OCI-LY7 (cell line): ENCODE results near the gene ZNRD2. TPM values are rescaled to one million over a fixed set of nuclear protein-coding genes. Genes with fewer than 3 reads are reported as not detected.

Source experiments
- BruUV-seq: library from RNA; stranded (reverse); fragments of 400-500 nt; replicated peaks from 2 replicates; lab custom pipeline; 2021; lab: Mats Ljungman, UMichigan
- CTCF ChIA-PET: fragments of 300-600 bp; sonication (Branson Sonifier 250); formaldehyde crosslinking; loops from one replicate; lab custom pipeline; 2022; ENCODE audit warnings: antibody characterized with exemption; ENCODE audit not compliant: unreplicated experiment; lab: Charles Lee
- POLR2A ChIA-PET: fragments of 300-600 bp; sonication (Branson Sonifier 250); formaldehyde crosslinking; loops from one replicate; lab custom pipeline; 2022; ENCODE audit warnings: antibody characterized with exemption; lab: Charles Lee
- DNase-seq: peaks from one replicate; pipeline ENCODE4 v3.0.0-alpha.2; 2015; ENCODE audit warnings: low spot score
- H2AFZ ChIP-seq: fragments of 200-600 bp; sonication (generic), shearing (Covaris generic); 2 replicates; pipeline ENCODE4 v1.6.1; 2014; ENCODE audit warnings: mild to moderate bottlenecking, antibody characterized with exemption, low read length, moderate library complexity
- H3K27ac ChIP-seq: fragments of 200-600 bp; sonication (generic); 2 replicates; pipeline ENCODE4 v1.5.1; 2014; ENCODE audit warnings: mixed run types, low read depth, mild to moderate bottlenecking, moderate library complexity, low read length, inconsistent platforms; ENCODE audit not compliant: poor library complexity, severe bottlenecking
- H3K36me3 ChIP-seq: fragments of 200-600 bp; sonication (generic); 2 replicates; pipeline ENCODE4 v1.6.1; 2014; ENCODE audit warnings: mild to moderate bottlenecking, antibody characterized with exemption, low read length, moderate library complexity, mixed read lengths; ENCODE audit not compliant: insufficient read depth
- H3K4me1 ChIP-seq: fragments of 200-600 bp; sonication (generic); 2 replicates; pipeline ENCODE4 v1.5.1; 2014; ENCODE audit warnings: mild to moderate bottlenecking, low read length; ENCODE audit not compliant: insufficient read depth, poor library complexity, severe bottlenecking
- H3K4me2 ChIP-seq: fragments of 200-600 bp; sonication (generic); 2 replicates; pipeline ENCODE4 v1.6.1; 2014; ENCODE audit warnings: mild to moderate bottlenecking, low read length
- H3K4me3 ChIP-seq: fragments of 200-600 bp; sonication (generic); 2 replicates; pipeline ENCODE4 v1.5.1; 2014; ENCODE audit warnings: mild to moderate bottlenecking, low read depth, low read length; ENCODE audit not compliant: poor library complexity, severe bottlenecking
- H3K79me2 ChIP-seq: fragments of 200-600 bp; sonication (generic); 2 replicates; pipeline ENCODE4 v1.6.1; 2016; ENCODE audit warnings: low read depth, mild to moderate bottlenecking, low read length, moderate library complexity, mixed read lengths; ENCODE audit not compliant: insufficient read depth
- H3K9me2 ChIP-seq: fragments of 200-600 bp; sonication (generic); 2 replicates; pipeline ENCODE4 v1.6.1; 2016; ENCODE audit warnings: mild to moderate bottlenecking, low read length, mixed read lengths; ENCODE audit not compliant: insufficient read depth
- H3K9me3 ChIP-seq: fragments of 200-600 bp; sonication (generic); 2 replicates; pipeline ENCODE4 v1.6.1; 2014; ENCODE audit warnings: mild to moderate bottlenecking, mixed run types, low read length, mixed read lengths
- H4K20me1 ChIP-seq: fragments of 200-600 bp; sonication (generic); 2 replicates; pipeline ENCODE4 v1.6.1; 2014; ENCODE audit warnings: mild to moderate bottlenecking, antibody characterized with exemption, low read length, moderate library complexity, mixed read lengths; ENCODE audit not compliant: insufficient read depth
- EZH2phosphoT487 ChIP-seq: fragments of 200-600 bp; sonication (generic); IDR thresholded peaks from 2 replicates; pipeline ENCODE4 v1.6.1; 2018; ENCODE audit warnings: low read depth, borderline replicate concordance, mild to moderate bottlenecking, mixed run types, antibody characterized with exemption, low read length, moderate library complexity, mixed read lengths
- intact Hi-C: fragments of 100-400 bp; cut with micrococcal nuclease; formaldehyde crosslinking; loops from one replicate; pipeline ENCODE4 v1.10.0; 2022; ENCODE audit not compliant: unreplicated experiment
- total RNA-seq, 2 experiments: library from RNA; depleted of rRNA in 1 of 2; stranded (reverse); fragments of >200 nt in 1 of 2; shearing (Covaris generic) in 1 of 2; gene quantifications; 2 replicates each; pipeline ENCODE4 v1.2.3, GENCODE V29; 2014 to 2022
- TF ChIP-seq, protein P1 (sequence below): fragments of 200-600 bp; sonication (generic); conservative IDR thresholded peaks from 2 replicates; pipeline ENCODE4 v1.5.1; 2014; ENCODE audit warnings: mild to moderate bottlenecking, antibody characterized with exemption, low read length, moderate library complexity, mixed read lengths

The ZNRD2 gene
- total RNA-seq, 2 experiments from 2014 or later, result 43.4 to 60.4 TPM

GRCh38 chr11:65577756-65578109, 7.5 kb downstream of the ZNRD2 start:
- no peaks in the 10 kb centered on the region for H4K20me1 ChIP-seq
- H3K27ac ChIP-seq, result peak overlapping the region; percentile 54
- H3K9me3 ChIP-seq, result no peaks in the 10 kb centered on the region
- peaks cover 43% of the 10 kb centered on the region for H3K4me1 ChIP-seq
- intact Hi-C loops, result loop anchor here (10.0 kb wide), 1 partner anchor 723 kb away; no protein-coding TSS in a partner anchor
- TF ChIP-seq, protein P1, sequence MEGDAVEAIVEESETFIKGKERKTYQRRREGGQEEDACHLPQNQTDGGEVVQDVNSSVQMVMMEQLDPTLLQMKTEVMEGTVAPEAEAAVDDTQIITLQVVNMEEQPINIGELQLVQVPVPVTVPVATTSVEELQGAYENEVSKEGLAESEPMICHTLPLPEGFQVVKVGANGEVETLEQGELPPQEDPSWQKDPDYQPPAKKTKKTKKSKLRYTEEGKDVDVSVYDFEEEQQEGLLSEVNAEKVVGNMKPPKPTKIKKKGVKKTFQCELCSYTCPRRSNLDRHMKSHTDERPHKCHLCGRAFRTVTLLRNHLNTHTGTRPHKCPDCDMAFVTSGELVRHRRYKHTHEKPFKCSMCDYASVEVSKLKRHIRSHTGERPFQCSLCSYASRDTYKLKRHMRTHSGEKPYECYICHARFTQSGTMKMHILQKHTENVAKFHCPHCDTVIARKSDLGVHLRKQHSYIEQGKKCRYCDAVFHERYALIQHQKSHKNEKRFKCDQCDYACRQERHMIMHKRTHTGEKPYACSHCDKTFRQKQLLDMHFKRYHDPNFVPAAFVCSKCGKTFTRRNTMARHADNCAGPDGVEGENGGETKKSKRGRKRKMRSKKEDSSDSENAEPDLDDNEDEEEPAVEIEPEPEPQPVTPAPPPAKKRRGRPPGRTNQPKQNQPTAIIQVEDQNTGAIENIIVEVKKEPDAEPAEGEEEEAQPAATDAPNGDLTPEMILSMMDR, result no peak
- no peak for TF ChIP-seq EZH2phosphoT487
- CTCF ChIA-PET, result interaction anchor here (1.1 to 2.1 kb wide), 2 partner anchors 10 to 16 kb away, joined by 4 to 11 read pairs; no protein-coding TSS in a partner anchor
- POLR2A ChIA-PET, result interaction anchor here (0.5 to 2.7 kb wide), 3 partner anchors 10 to 37 kb away, joined by 3 to 17 read pairs (median 4); partner anchors contain the start of gene PCNX3
- BruUV-seq, result no TSS peak
- no peaks in the 10 kb centered on the region for H3K9me2 ChIP-seq
- peaks cover 9% of the 10 kb centered on the region; the same call in 1 of the 2 replicates for H3K79me2 ChIP-seq
- H3K36me3 ChIP-seq, result peaks cover 29% of the 10 kb centered on the region
- H3K4me2 ChIP-seq, result peak overlapping the region; percentile 94
- H2AFZ ChIP-seq, result no peak overlapping the region
- no peak for DNase-seq
- H3K4me3 ChIP-seq, result peak overlapping the region; percentile 94

DNA sequence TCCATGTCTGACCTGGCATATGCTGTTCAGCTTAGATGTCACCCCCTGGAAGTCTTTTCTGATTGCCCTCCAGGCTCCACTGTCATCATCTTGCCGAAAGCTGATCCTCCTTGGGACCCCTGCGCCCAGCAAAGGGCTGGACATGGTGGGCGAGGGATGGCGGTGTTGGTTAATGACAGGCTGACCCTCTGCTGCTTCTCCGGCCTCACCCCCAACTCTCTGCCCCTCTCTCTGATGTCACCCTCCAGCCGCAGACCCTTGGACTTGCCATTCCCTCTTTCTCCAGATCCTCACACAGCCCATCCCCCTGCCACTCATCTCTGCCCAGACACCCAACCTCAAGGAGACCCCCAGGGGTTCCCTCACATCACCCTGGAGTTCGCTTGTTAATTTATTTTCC, 7.9 kb downstream of the ZNRD2 start:
- H4K20me1 ChIP-seq, result no peaks in the 10 kb centered on the region
- BruUV-seq, result no TSS peak
- H3K36me3 ChIP-seq, result peaks cover 28% of the 10 kb centered on the region
- H3K4me3 ChIP-seq, result no peak overlapping the region
- H3K9me2 ChIP-seq, result no peaks in the 10 kb centered on the region
- CTCF ChIA-PET, result interaction anchor here (1.1 to 2.1 kb wide), 2 partner anchors 9 to 16 kb away, joined by 4 to 11 read pairs; no protein-coding TSS in a partner anchor
- H3K79me2 ChIP-seq, result peaks cover 9% of the 10 kb centered on the region; the same call in 1 of the 2 replicates
- H3K27ac ChIP-seq, result peak overlapping the region; percentile 54
- POLR2A ChIA-PET, result interaction anchor here (0.5 to 2.7 kb wide), 2 partner anchors 10 to 14 kb away, joined by 3 to 17 read pairs; no protein-coding TSS in a partner anchor
- H2AFZ ChIP-seq, result no peak overlapping the region
- peaks cover 41% of the 10 kb centered on the region for H3K4me1 ChIP-seq
- DNase-seq, result no peak
- no peaks in the 10 kb centered on the region for H3K9me3 ChIP-seq
- intact Hi-C loops, result loop anchor here (10.0 kb wide), 1 partner anchor 723 kb away; no protein-coding TSS in a partner anchor
- TF ChIP-seq, protein P1, result no peak
- H3K4me2 ChIP-seq, result peak overlapping the region; percentile 94; the same call in 1 of the 2 replicates

GRCh38 chr11:65578667-65579066, 8.4 kb downstream of the ZNRD2 start:
- peaks cover 35% of the 10 kb centered on the region for H3K4me1 ChIP-seq
- no peaks in the 10 kb centered on the region for H3K9me2 ChIP-seq
- H4K20me1 ChIP-seq, result no peaks in the 10 kb centered on the region
- ChIA-PET POLR2A (interaction anchor here (1.3 kb wide), 1 partner anchor 9 kb away, joined by 7 read pairs; no protein-coding TSS in a partner anchor), CTCF (no interaction called here)
- no peak overlapping the region; the same call in 1 of the 2 replicates for H3K4me2 ChIP-seq
- TF ChIP-seq EZH2phosphoT487, result no peak
- TF ChIP-seq, protein P1, result no peak
- no peak overlapping the region for H3K27ac ChIP-seq
- no peaks in the 10 kb centered on the region for H3K9me3 ChIP-seq
- DNase-seq, result no peak
- no peak overlapping the region for H2AFZ ChIP-seq
- intact Hi-C loops, result loop anchor here (10.0 kb wide), 1 partner anchor 724 kb away; no protein-coding TSS in a partner anchor
- H3K79me2 ChIP-seq, result peaks cover 9% of the 10 kb centered on the region; the same call in 1 of the 2 replicates
- H3K4me3 ChIP-seq, result no peak overlapping the region
- peaks cover 23% of the 10 kb centered on the region for H3K36me3 ChIP-seq
- BruUV-seq, result no TSS peak
